Parathyroid adenoma (tissue), 2 donors: Measurements from ENCODE around the gene ZNF439.
"Not testable (repeated sequence)": the region's sequence is repeated elsewhere in the genome, so short reads cannot be mapped to it uniquely, and the experiment has no call there.

Source experiments
- H2AFZ ChIP-seq: fragments of 300-600 bp; sonication (generic); one replicate; pipeline ENCODE4 v1.7.0; 2017; ENCODE audit warnings: antibody characterized with exemption, mild to moderate bottlenecking
- H3K27ac ChIP-seq: fragments of 300-600 bp; sonication (generic); one replicate; pipeline ENCODE4 v1.7.0; 2017
- H3K27me3 ChIP-seq: fragments of 300-600 bp; sonication (generic); one replicate; pipeline ENCODE4 v1.7.0; 2017; ENCODE audit warnings: low read length; ENCODE audit not compliant: control insufficient read depth, insufficient read depth
- H3K36me3 ChIP-seq: fragments of 300-600 bp; sonication (generic); one replicate; pipeline ENCODE4 v1.7.0; 2017; ENCODE audit warnings: low read length; ENCODE audit not compliant: control insufficient read depth, insufficient read depth
- H3K4me1 ChIP-seq: fragments of 300-600 bp; sonication (generic); one replicate; pipeline ENCODE4 v1.7.0; 2017; ENCODE audit warnings: control low read depth
- H3K4me2 ChIP-seq: fragments of 300-600 bp; sonication (generic); one replicate; pipeline ENCODE4 v1.7.0; 2017; ENCODE audit warnings: low read length
- H3K4me3 ChIP-seq: fragments of 300-600 bp; sonication (generic); one replicate; pipeline ENCODE4 v1.7.0; 2017; ENCODE audit warnings: low read depth, low read length
- H3K79me2 ChIP-seq: fragments of 300-600 bp; sonication (generic); one replicate; pipeline ENCODE4 v1.7.0; 2017; ENCODE audit warnings: control low read depth
- H3K9ac ChIP-seq: fragments of 300-600 bp; sonication (generic); one replicate; pipeline ENCODE4 v1.7.0; 2017; ENCODE audit warnings: mild to moderate bottlenecking
- H3K9me3 ChIP-seq: fragments of 300-600 bp; sonication (generic); one replicate; pipeline ENCODE4 v1.7.0; 2017; ENCODE audit warnings: low read length; ENCODE audit not compliant: control insufficient read depth
- CTCF ChIP-seq: fragments of 300-600 bp; sonication (generic); IDR thresholded peaks from one replicate; pipeline ENCODE4 v1.7.0; 2017; ENCODE audit warnings: antibody characterized with exemption, mild to moderate bottlenecking
- donor health status: primary hyperparathyroidism.

Gene ZNF439

GRCh38 chr19:11832253-11832912 is 16.1 kb upstream of the ZNF439 start:
- Histone ChIP-seq H3K27ac (no peak overlapping the region), H2AFZ (no peak overlapping the region), H3K4me2 (no peak overlapping the region), H3K4me1 (peaks cover 4% of the 10 kb centered on the region), H3K79me2 (peaks cover 34% of the 10 kb centered on the region), H3K9ac (no peak overlapping the region), H3K36me3 (peaks cover 19% of the 10 kb centered on the region), H3K9me3 (no peaks in the 10 kb centered on the region), H3K4me3 (no peak overlapping the region), H3K27me3 (no peaks in the 10 kb centered on the region)
- no peak for TF ChIP-seq CTCF

DNA sequence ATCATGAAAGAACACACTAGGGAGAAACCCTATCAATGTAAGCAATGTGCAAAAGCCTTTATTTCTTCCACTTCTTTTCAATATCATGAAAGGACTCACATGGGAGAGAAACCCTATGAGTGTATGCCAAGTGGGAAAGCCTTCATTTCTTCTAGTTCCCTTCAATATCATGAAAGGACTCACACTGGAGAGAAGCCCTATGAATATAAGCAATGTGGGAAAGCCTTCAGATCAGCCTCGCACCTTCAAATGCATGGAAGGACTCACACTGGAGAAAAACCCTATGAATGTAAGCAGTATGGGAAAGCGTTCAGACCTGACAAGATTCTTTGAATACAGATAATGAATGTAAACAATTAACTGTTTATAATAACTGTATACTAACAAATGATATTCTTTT is 15.0 kb upstream of the ZNF439 start:
- Histone ChIP-seq H3K4me1 (no peaks in the 10 kb centered on the region), H3K4me3 (no peak overlapping the region), H3K79me2 (peaks cover 25% of the 10 kb centered on the region), H3K4me2 (no peak overlapping the region), H3K9me3 (no peaks in the 10 kb centered on the region), H3K36me3 (peaks cover 19% of the 10 kb centered on the region), H2AFZ (no peak overlapping the region), H3K27ac (no peak overlapping the region), H3K9ac (no peak overlapping the region), H3K27me3 (no peaks in the 10 kb centered on the region)
- no peak for TF ChIP-seq CTCF

GRCh38 chr19:11835626-11836066 is 12.9 kb upstream of the ZNF439 start:
- not testable (repeated sequence) for H3K4me2 ChIP-seq, H2AFZ ChIP-seq, H3K4me1 ChIP-seq, H3K27ac ChIP-seq, H3K4me3 ChIP-seq, H3K27me3 ChIP-seq, H3K79me2 ChIP-seq, H3K9me3 ChIP-seq, H3K9ac ChIP-seq
- peaks cover 19% of the 10 kb centered on the region for H3K36me3 ChIP-seq

DNA sequence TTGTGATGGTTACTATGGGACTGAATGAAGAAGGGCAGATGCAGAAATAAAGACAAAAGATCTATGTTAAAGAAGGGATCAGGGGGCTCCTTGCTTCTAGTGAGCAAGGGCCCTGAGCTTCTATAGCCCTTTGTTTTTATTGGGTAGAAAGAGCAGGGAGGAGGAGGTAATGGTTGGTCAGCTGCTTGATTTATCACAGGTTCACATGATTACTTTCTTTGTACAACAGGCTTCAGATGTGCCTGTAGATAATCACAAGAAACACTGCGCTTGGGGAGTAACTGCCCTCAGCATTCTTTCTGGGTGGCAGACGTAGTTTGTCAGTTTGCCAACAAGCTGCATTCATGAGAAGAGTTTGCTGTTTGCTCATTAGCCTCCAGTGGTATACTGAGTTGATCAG is 4.8 kb upstream of the ZNF439 start:
- Histone ChIP-seq H3K27me3 (no peaks in the 10 kb centered on the region), H3K27ac (peak overlapping the region; percentile 71), H3K9ac (no peak overlapping the region), H3K4me2 (peak overlapping the region; percentile 59), H2AFZ (peak overlapping the region; percentile 51), H3K4me3 (no peak overlapping the region), H3K36me3 (no peaks in the 10 kb centered on the region), H3K9me3 (no peaks in the 10 kb centered on the region), H3K4me1 (peaks cover 16% of the 10 kb centered on the region), H3K79me2 (no peaks in the 10 kb centered on the region)
- TF ChIP-seq CTCF = no peak

GRCh38 chr19:11847615-11848014 is 911 bp upstream of the ZNF439 start:
- not testable (repeated sequence) for H3K9ac ChIP-seq, H3K4me2 ChIP-seq, H3K36me3 ChIP-seq, H3K27ac ChIP-seq, H3K79me2 ChIP-seq, H3K9me3 ChIP-seq, H2AFZ ChIP-seq, H3K27me3 ChIP-seq, H3K4me3 ChIP-seq
- H3K4me1 ChIP-seq = peaks cover 16% of the 10 kb centered on the region

DNA sequence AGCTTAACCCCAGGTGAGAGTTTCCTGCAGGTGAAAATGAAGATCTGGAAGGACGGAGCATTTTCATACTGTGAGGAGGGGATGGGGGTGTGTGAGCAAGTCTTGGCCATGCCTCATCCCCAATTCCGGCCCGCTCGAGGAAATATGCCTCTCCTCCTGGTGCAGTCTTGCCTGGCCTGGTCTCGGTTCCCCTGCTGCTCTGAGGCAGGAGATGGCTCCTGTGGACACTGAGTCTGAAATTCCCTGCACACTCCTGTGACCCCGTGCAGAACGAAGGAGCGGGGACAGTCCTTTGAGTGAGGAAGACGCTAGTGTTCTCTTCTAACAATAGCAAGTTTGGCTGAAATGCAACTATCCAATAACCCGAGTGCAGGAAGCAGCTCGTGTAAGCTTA is 329 bp upstream of the ZNF439 start:
- Histone ChIP-seq H3K9me3 (no peaks in the 10 kb centered on the region), H3K79me2 (peaks cover 9% of the 10 kb centered on the region), H2AFZ (peak overlapping the region; percentile 92), H3K4me1 (peaks cover 16% of the 10 kb centered on the region), H3K4me2 (peak overlapping the region; percentile 95), H3K36me3 (no peaks in the 10 kb centered on the region), H3K27ac (peak overlapping the region; percentile 95), H3K9ac (no peak overlapping the region), H3K4me3 (peak overlapping the region; percentile 97), H3K27me3 (no peaks in the 10 kb centered on the region)
- TF ChIP-seq CTCF = no peak

DNA sequence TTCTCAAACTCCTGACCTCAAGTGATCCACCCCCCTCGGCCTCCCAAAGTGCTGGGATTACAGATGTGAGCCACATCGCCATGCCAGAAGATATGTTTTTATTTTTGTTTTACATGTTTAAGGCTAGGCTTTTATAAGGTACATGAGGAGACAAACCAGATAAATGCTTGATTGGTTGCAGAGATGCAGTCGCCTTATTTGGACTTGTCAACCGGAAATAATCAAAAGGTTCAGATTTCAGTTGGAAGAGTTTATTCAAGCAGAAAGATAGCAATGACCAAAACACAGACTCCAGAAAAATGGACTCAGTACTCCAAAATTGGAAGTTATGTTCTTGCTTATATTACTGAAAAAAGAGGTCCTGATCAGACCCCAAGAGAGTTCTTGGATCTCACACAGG is 1.8 kb downstream of the ZNF439 start:
- not testable (repeated sequence) for H3K9me3 ChIP-seq, H3K27me3 ChIP-seq, H2AFZ ChIP-seq, H3K4me1 ChIP-seq, H3K36me3 ChIP-seq, H3K9ac ChIP-seq
- peak overlapping the region; percentile 95 for H3K27ac ChIP-seq
- H3K79me2 ChIP-seq = peaks cover 29% of the 10 kb centered on the region
- H3K4me2 ChIP-seq = peak overlapping the region; percentile 95
- H3K4me3 ChIP-seq = peak overlapping the region; percentile 97
